Neural cell (in vitro differentiated cells): Measurements from ENCODE around the gene ANTXR1.

Experiments
- CTCF ChIP-seq: fragments of 450-650 bp; IDR thresholded peaks from 2 replicates; pipeline ENCODE4 v1.5.1; 2014; ENCODE audit warnings: antibody characterized with exemption, mild to moderate bottlenecking, moderate library complexity; ENCODE audit not compliant: poor library complexity, severe bottlenecking
- EP300 ChIP-seq: fragments of 450-650 bp; conservative IDR thresholded peaks from 2 replicates; pipeline ENCODE4 v1.6.1; 2014; ENCODE audit warnings: antibody characterized with exemption, mild to moderate bottlenecking, moderate library complexity; ENCODE audit not compliant: poor library complexity, severe bottlenecking
- EZH2 ChIP-seq: fragments of 200-600, 300-800 bp; shearing (Covaris generic), sonication (generic); IDR thresholded peaks from 2 replicates; pipeline ENCODE4 v1.6.1; 2014; ENCODE audit warnings: antibody characterized with exemption, low read length, borderline replicate concordance, mild to moderate bottlenecking; ENCODE audit not compliant: insufficient read depth, poor library complexity, severe bottlenecking
- MXI1 ChIP-seq: fragments of 450-650 bp; conservative IDR thresholded peaks from 2 replicates; pipeline ENCODE4 v1.6.1; 2014; ENCODE audit warnings: antibody characterized with exemption, mild to moderate bottlenecking; ENCODE audit not compliant: poor library complexity, severe bottlenecking
- REST ChIP-seq: IDR thresholded peaks from 2 replicates; pipeline ENCODE4 v1.6.1; 2012; ENCODE audit warnings: borderline replicate concordance

- TF ChIP-seq CTCF (no peak), MXI1 (no peak), EP300 (no peak), REST (no peak), EZH2 (no peak)
Measured at GRCh38 chr2:69065735-69066336, 52.9 kb downstream of the ANTXR1 start.
